Stimulated activated CD8-positive, alpha-beta memory T cell treated with anti-CD3 and anti-CD28 coated beads, Interleukin-7, amount 100 ng/mL, for 1 hour (primary cell): ENCODE data around the gene C15orf61.

ENCODE experiments used
- DNase-seq, 2 donors: peaks; one replicate each; pipeline ENCODE4 v3.0.0-alpha.2; 2020; ENCODE audit warnings: low read depth in 2 of 2

C15orf61 gene

GRCh38 chr15:67549736-67550135 is 28.8 kb downstream of the C15orf61 start:
- DNase-seq = no peak

- no peak for DNase-seq
Measured at GRCh38 chr15:67550522-67550921, 29.6 kb downstream of the C15orf61 start.

GRCh38 chr15:67551207-67551743 is 30.3 kb downstream of the C15orf61 start:
- DNase-seq = no peak

GRCh38 chr15:67554580-67554979 is 33.6 kb downstream of the C15orf61 start:
- no peak for DNase-seq

- DNase-seq = no peak
Measured at GRCh38 chr15:67556976-67557570, 36.1 kb downstream of the C15orf61 start.

GRCh38 chr15:67558502-67558901 is 37.6 kb downstream of the C15orf61 start:
- no peak for DNase-seq

GRCh38 chr15:67559158-67559557 is 38.2 kb downstream of the C15orf61 start:
- no peak for DNase-seq

GRCh38 chr15:67559576-67559975 is 38.6 kb downstream of the C15orf61 start:
- DNase-seq = no peak

- no peak for DNase-seq
Measured at GRCh38 chr15:67560320-67560719, 39.4 kb downstream of the C15orf61 start.

- DNase-seq = no peak
Measured at GRCh38 chr15:67563092-67563491, 42.2 kb downstream of the C15orf61 start.

- no peak for DNase-seq
Measured at GRCh38 chr15:67564021-67564967, 43.4 kb downstream of the C15orf61 start.

- no peak for DNase-seq
Measured at GRCh38 chr15:67564968-67565345, 44.0 kb downstream of the C15orf61 start.

- no peak for DNase-seq
Measured at GRCh38 chr15:67569668-67570067, 48.7 kb downstream of the C15orf61 start.

GRCh38 chr15:67570875-67571647 is 50.1 kb downstream of the C15orf61 start:
- no peak for DNase-seq

- DNase-seq = no peak
Measured at GRCh38 chr15:67571648-67572415, 50.9 kb downstream of the C15orf61 start.

- no peak for DNase-seq
Measured at GRCh38 chr15:67573194-67573593, 52.3 kb downstream of the C15orf61 start.

- no peak for DNase-seq
Measured at GRCh38 chr15:67575039-67575502, 54.1 kb downstream of the C15orf61 start.

- DNase-seq = no peak
Measured at GRCh38 chr15:67578020-67578600, 57.2 kb downstream of the C15orf61 start.

- no peak for DNase-seq
Measured at GRCh38 chr15:67579164-67579563, 58.2 kb downstream of the C15orf61 start.
